ENCODE measurements around the gene NCKAP5. TPM values are rescaled to one million over a fixed set of nuclear protein-coding genes. Genes with fewer than 3 reads are reported as not detected.

Gene NCKAP5
- total RNA-seq, 5 donors from 2014 or later (not counting 1 experiment from before 2014, with no cell fraction given) = 0.06 TPM; not detected in 4

DNA sequence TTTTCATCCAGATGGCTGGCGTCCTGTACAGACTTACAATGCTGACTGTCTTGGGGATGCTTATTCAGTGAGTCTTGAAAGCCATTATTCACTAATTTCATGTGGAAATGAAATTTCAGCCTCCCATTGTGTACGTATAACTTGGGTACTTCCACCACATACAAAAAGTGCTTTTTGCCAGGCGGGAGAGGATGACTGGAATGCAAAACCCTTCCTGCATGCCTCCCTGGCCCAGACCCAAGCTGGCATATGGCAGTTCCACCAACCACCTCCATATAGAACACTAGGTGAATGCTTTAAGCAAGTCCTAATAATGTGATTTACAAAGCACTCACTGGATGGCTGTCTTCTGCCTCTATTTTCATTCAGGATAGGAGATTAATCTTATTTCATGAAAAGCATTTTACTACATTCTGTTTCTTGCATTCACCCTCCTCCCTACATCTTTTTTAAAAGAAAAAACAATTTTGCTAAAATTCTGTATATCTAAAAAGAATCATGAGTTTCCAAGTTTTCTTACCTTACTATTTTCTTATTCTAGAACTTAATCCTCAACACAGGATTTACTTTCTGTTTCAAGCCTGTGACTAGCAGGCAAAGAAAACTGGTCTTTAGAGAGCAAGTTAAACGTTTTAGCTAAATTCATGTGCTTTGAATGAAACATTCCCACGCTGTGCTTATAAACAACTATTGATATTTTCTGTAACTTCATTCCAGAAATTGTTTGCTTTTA, 327.6 kb downstream of the NCKAP5 start:
- H3K9me3 ChIP-seq = no peaks in the 10 kb centered on the region
- no peak for DNase-seq
- no peaks in the 10 kb centered on the region for H3K36me3 ChIP-seq (ENCODE audit: control insufficient read depth in 2 of 2, extremely low read depth in 1 of 2, insufficient read depth in 1 of 2, low read length in 1 of 2)
- Mint-ChIP-seq H3K27me3 (no peaks in the 10 kb centered on the region), H3K27ac (no peak overlapping the region), H3K36me3 (no peaks in the 10 kb centered on the region), H3K9me3 (no peaks in the 10 kb centered on the region), H3K4me1 (no peaks in the 10 kb centered on the region), H3K4me3 (no peak overlapping the region)
- CTCF ChIA-PET = no interaction called here
- POLR2A ChIA-PET = no interaction called here
- no peaks in the 10 kb centered on the region for H3K4me1 ChIP-seq (ENCODE audit: control insufficient read depth in 1 of 2, extremely low read depth in 1 of 2, insufficient read depth in 2 of 2, low read length in 2 of 2)
- ATAC-seq (replicated peaks in 1 of 4) = no peak
- no peak overlapping the region for H3K27ac ChIP-seq (ENCODE audit: low read length)
- no peaks in the 10 kb centered on the region for H3K27me3 ChIP-seq (replicated peaks in 1 of 2; ENCODE audit: control insufficient read depth in 2 of 2, extremely low read depth in 1 of 2, insufficient read depth in 2 of 2, low read length in 1 of 2)
- WGBS (ENCODE audit: insufficient coverage) = 100% methylated on average over 2 of the region's 5 CpGs
- no peak overlapping the region for H3K4me3 ChIP-seq (ENCODE audit: control insufficient read depth in 1 of 2, extremely low read depth in 1 of 2, low read length in 1 of 2)

DNA sequence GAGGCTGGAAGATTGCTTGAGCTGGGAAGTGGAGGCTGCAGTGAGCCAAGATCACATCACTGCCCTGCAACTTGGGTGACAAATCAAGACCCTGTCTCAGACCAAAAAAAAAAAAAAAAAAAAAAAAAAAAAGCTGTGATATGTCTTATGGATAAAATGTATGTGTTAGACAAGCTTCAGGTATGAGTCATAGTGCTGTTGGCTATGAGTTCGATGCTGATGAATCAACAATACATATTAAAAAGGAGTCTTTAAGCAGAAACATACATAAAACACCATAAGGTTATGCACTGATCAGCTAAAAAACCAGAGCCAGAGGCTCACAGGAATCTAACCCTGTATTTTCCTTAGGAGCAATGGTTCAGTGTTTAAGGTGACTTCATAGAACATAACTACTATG, 332.3 kb downstream of the NCKAP5 start:
- ATAC-seq (replicated peaks in 1 of 4) = no peak
- no CpG with 5 or more reads among the region's 1 CpG for WGBS (ENCODE audit: insufficient coverage)
- POLR2A ChIA-PET = no interaction called here
- Mint-ChIP-seq H3K4me3 (no peak overlapping the region), H3K27me3 (peaks cover 0 to 3% of the 10 kb centered on the region in 2 donors), H3K9me3 (no peaks in the 10 kb centered on the region), H3K4me1 (no peaks in the 10 kb centered on the region), H3K27ac (no peak overlapping the region), H3K36me3 (no peaks in the 10 kb centered on the region)
- H3K9me3 ChIP-seq = no peaks in the 10 kb centered on the region
- H3K36me3 ChIP-seq (ENCODE audit: control insufficient read depth in 2 of 2, extremely low read depth in 1 of 2, insufficient read depth in 1 of 2, low read length in 1 of 2) = no peaks in the 10 kb centered on the region
- CTCF ChIA-PET = interaction anchor here in 1 of 2 donors (0.6 kb wide), 1 partner anchor 403 kb away, joined by 7 read pairs; no protein-coding TSS in a partner anchor
- H3K27me3 ChIP-seq (replicated peaks in 1 of 2; ENCODE audit: control insufficient read depth in 2 of 2, extremely low read depth in 1 of 2, insufficient read depth in 2 of 2, low read length in 1 of 2) = no peaks in the 10 kb centered on the region
- no peak overlapping the region for H3K4me3 ChIP-seq (ENCODE audit: control insufficient read depth in 1 of 2, extremely low read depth in 1 of 2, low read length in 1 of 2)
- no peaks in the 10 kb centered on the region for H3K4me1 ChIP-seq (ENCODE audit: control insufficient read depth in 1 of 2, extremely low read depth in 1 of 2, insufficient read depth in 2 of 2, low read length in 2 of 2)
- no peak overlapping the region for H3K27ac ChIP-seq (ENCODE audit: low read length)
- no peak for DNase-seq

DNA sequence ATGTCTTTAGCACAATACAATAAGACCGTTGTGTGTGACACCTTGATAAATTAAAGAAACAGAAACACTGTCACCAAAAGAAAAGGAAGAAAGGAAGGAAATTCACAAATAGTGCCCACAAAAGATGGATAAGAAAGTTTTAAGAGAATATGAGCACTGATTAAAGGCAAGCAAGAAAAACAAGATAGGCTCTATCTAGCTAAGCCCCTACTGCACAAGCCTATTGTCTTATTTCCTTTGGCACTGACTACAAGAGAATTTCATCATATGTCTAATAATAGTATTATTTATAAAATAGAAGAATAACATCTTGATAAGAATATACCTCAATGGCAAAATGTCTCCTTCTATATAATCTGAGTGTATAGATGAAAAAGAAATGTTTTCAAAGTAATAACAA, 335.7 kb downstream of the NCKAP5 start:
- H3K27ac Mint-ChIP-seq = no peak overlapping the region
- no CpG with 5 or more reads among the region's 1 CpG for WGBS (ENCODE audit: insufficient coverage)
- H3K4me1 Mint-ChIP-seq = no peaks in the 10 kb centered on the region
- Histone ChIP-seq H3K4me3 (ENCODE audit: control insufficient read depth in 1 of 2, extremely low read depth in 1 of 2, low read length in 1 of 2) (no peak overlapping the region), H3K27me3 (replicated peaks in 1 of 2; ENCODE audit: control insufficient read depth in 2 of 2, extremely low read depth in 1 of 2, insufficient read depth in 2 of 2, low read length in 1 of 2) (no peaks in the 10 kb centered on the region), H3K27ac (ENCODE audit: low read length) (no peak overlapping the region), H3K9me3 (no peaks in the 10 kb centered on the region), H3K36me3 (ENCODE audit: control insufficient read depth in 2 of 2, extremely low read depth in 1 of 2, insufficient read depth in 1 of 2, low read length in 1 of 2) (no peaks in the 10 kb centered on the region), H3K4me1 (ENCODE audit: control insufficient read depth in 1 of 2, extremely low read depth in 1 of 2, insufficient read depth in 2 of 2, low read length in 2 of 2) (no peaks in the 10 kb centered on the region)
- POLR2A ChIA-PET = no interaction called here
- ATAC-seq (replicated peaks in 1 of 4) (no peak), DNase-seq (no peak)
- H3K27me3 Mint-ChIP-seq = peaks cover 0 to 3% of the 10 kb centered on the region in 2 donors
- peaks cover 0 to 8% (median 0%) of the 10 kb centered on the region in 3 donors for H3K9me3 Mint-ChIP-seq
- CTCF ChIA-PET = no interaction called here
- no peak overlapping the region for H3K4me3 Mint-ChIP-seq
- H3K36me3 Mint-ChIP-seq = no peaks in the 10 kb centered on the region

DNA sequence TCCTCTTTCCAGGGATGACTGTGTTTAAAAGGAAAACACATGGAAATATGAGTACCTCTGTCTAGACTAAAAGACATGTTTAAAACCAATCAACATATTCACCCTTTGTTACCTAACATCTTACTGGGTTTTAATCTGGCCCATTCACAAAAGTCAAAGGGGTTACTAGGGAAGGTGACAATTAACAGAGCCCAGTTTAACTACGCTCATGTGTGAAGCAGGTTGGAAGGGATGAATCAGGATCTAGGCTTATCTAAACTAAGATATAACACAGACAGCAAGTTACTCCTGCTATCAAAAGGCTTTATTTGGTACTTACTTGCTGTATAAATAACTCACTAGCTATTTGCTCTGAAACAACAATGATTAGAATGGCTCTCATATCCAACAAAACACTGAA, 337.0 kb downstream of the NCKAP5 start:
- H3K27me3 ChIP-seq (replicated peaks in 1 of 2; ENCODE audit: control insufficient read depth in 2 of 2, extremely low read depth in 1 of 2, insufficient read depth in 2 of 2, low read length in 1 of 2) = no peaks in the 10 kb centered on the region
- ChIA-PET POLR2A (no interaction called here), CTCF (no interaction called here)
- ATAC-seq (replicated peaks in 1 of 4) (no peak), DNase-seq (no peak)
- WGBS (ENCODE audit: insufficient coverage) = no CpG with 5 or more reads among the region's 1 CpG
- no peaks in the 10 kb centered on the region for H3K9me3 ChIP-seq
- no peak overlapping the region for H3K27ac ChIP-seq (ENCODE audit: low read length)
- H3K4me1 ChIP-seq (ENCODE audit: control insufficient read depth in 1 of 2, extremely low read depth in 1 of 2, insufficient read depth in 2 of 2, low read length in 2 of 2) = no peaks in the 10 kb centered on the region
- Mint-ChIP-seq H3K4me1 (no peaks in the 10 kb centered on the region), H3K4me3 (no peak overlapping the region), H3K36me3 (no peaks in the 10 kb centered on the region), H3K27ac (no peak overlapping the region), H3K9me3 (peaks cover 0 to 12% (median 0%) of the 10 kb centered on the region in 3 donors), H3K27me3 (peaks cover 0 to 3% of the 10 kb centered on the region in 2 donors)
- H3K4me3 ChIP-seq (ENCODE audit: control insufficient read depth in 1 of 2, extremely low read depth in 1 of 2, low read length in 1 of 2) = no peak overlapping the region
- no peaks in the 10 kb centered on the region for H3K36me3 ChIP-seq (ENCODE audit: control insufficient read depth in 2 of 2, extremely low read depth in 1 of 2, insufficient read depth in 1 of 2, low read length in 1 of 2)

DNA sequence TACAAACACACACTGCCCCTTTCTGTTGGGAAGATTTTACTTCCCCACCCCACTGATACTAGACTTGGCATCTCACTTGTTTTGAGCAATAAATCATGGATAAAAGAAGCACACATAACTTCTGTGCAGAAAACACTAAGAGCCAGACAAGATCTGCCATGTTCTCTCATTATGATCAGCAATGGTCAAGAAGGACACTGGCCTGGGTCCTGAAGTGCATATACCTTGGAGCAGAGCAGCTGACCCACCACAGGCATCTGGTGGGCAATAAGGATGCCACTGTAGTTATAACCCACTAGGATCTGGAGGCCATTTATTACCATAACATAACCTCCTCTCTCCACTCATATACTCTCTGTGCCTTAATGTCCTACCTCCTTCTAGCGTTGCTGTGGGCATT, 338.3 kb downstream of the NCKAP5 start:
- Mint-ChIP-seq H3K9me3 (peaks cover 0 to 12% (median 4%) of the 10 kb centered on the region in 3 donors), H3K27ac (no peak overlapping the region), H3K27me3 (peaks cover 0 to 3% of the 10 kb centered on the region in 2 donors), H3K4me3 (no peak overlapping the region), H3K36me3 (no peaks in the 10 kb centered on the region), H3K4me1 (no peaks in the 10 kb centered on the region)
- no peak overlapping the region for H3K27ac ChIP-seq (ENCODE audit: low read length)
- no peak for ATAC-seq (replicated peaks in 1 of 4)
- ChIA-PET POLR2A (no interaction called here), CTCF (no interaction called here)
- no peaks in the 10 kb centered on the region for H3K9me3 ChIP-seq
- DNase-seq = no peak
- H3K27me3 ChIP-seq (replicated peaks in 1 of 2; ENCODE audit: control insufficient read depth in 2 of 2, extremely low read depth in 1 of 2, insufficient read depth in 2 of 2, low read length in 1 of 2) = no peaks in the 10 kb centered on the region
- WGBS (ENCODE audit: insufficient coverage) = no CpG with 5 or more reads among the region's 1 CpG
- no peaks in the 10 kb centered on the region for H3K36me3 ChIP-seq (ENCODE audit: control insufficient read depth in 2 of 2, extremely low read depth in 1 of 2, insufficient read depth in 1 of 2, low read length in 1 of 2)
- H3K4me1 ChIP-seq (ENCODE audit: control insufficient read depth in 1 of 2, extremely low read depth in 1 of 2, insufficient read depth in 2 of 2, low read length in 2 of 2) = no peaks in the 10 kb centered on the region
- no peak overlapping the region for H3K4me3 ChIP-seq (ENCODE audit: control insufficient read depth in 1 of 2, extremely low read depth in 1 of 2, low read length in 1 of 2)

DNA sequence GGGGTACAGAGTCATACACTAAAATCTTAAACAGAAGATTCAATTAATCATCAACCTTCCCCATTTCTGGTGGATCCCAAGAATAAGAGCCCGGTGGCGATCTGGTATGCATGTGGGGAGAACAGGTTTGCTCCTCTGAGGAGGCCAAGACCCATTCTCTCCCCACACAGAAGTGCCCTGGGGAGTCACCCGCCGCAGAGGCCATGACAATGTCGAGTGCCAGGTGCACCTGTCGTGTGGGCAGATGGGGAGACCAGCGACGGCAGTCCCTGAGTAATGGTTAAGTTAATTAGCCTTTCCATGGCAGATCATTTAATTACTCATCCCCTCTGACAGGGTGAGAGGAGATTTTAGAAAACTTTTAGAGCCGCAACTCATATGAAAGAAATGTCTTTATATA, 345.0 kb downstream of the NCKAP5 start:
- DNase-seq = no peak
- H3K27ac ChIP-seq (ENCODE audit: low read length) = no peak overlapping the region
- ATAC-seq (replicated peaks in 1 of 4) = no peak
- WGBS (ENCODE audit: insufficient coverage) = no CpG with 5 or more reads among the region's 9 CpGs
- Mint-ChIP-seq H3K4me1 (no peaks in the 10 kb centered on the region), H3K9me3 (peaks cover 0 to 10% (median 7%) of the 10 kb centered on the region in 3 donors), H3K36me3 (no peaks in the 10 kb centered on the region), H3K27me3 (no peaks in the 10 kb centered on the region), H3K4me3 (no peak overlapping the region), H3K27ac (no peak overlapping the region)
- ChIA-PET CTCF (no interaction called here), POLR2A (no interaction called here)
- no peaks in the 10 kb centered on the region for H3K9me3 ChIP-seq
- no peaks in the 10 kb centered on the region for H3K27me3 ChIP-seq (replicated peaks in 1 of 2; ENCODE audit: control insufficient read depth in 2 of 2, extremely low read depth in 1 of 2, insufficient read depth in 2 of 2, low read length in 1 of 2)
- no peak overlapping the region for H3K4me3 ChIP-seq (ENCODE audit: control insufficient read depth in 1 of 2, extremely low read depth in 1 of 2, low read length in 1 of 2)
- H3K4me1 ChIP-seq (ENCODE audit: control insufficient read depth in 1 of 2, extremely low read depth in 1 of 2, insufficient read depth in 2 of 2, low read length in 2 of 2) = no peaks in the 10 kb centered on the region
- H3K36me3 ChIP-seq (ENCODE audit: control insufficient read depth in 2 of 2, extremely low read depth in 1 of 2, insufficient read depth in 1 of 2, low read length in 1 of 2) = no peaks in the 10 kb centered on the region

DNA sequence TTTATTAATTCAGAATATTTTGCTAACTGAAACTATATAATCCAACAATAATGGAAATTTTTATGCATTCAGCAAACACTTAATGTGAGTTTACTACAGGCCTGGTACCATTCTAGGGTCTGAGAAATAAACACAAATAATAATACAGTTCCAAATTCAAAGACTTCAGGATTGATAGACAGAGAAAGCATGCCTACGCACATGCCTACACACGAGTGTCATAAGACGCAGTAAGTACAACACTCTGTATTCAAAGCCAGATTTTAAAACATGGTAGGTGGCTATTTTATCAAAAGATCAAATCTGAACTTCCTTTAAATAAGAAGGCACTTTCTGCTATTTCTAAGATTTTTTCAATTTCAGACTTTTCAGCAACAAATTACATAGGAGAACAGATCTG, 346.9 kb downstream of the NCKAP5 start:
- no peaks in the 10 kb centered on the region for H3K36me3 ChIP-seq (ENCODE audit: control insufficient read depth in 2 of 2, extremely low read depth in 1 of 2, insufficient read depth in 1 of 2, low read length in 1 of 2)
- 100% methylated on average over 1 of the region's 3 CpGs for WGBS (ENCODE audit: insufficient coverage)
- H3K27ac Mint-ChIP-seq = no peak overlapping the region
- H3K27ac ChIP-seq (ENCODE audit: low read length) = no peak overlapping the region
- ChIA-PET POLR2A (no interaction called here), CTCF (no interaction called here)
- no peaks in the 10 kb centered on the region for H3K4me1 ChIP-seq (ENCODE audit: control insufficient read depth in 1 of 2, extremely low read depth in 1 of 2, insufficient read depth in 2 of 2, low read length in 2 of 2)
- H3K9me3 ChIP-seq = no peaks in the 10 kb centered on the region
- no peaks in the 10 kb centered on the region for H3K4me1 Mint-ChIP-seq
- no peak overlapping the region for H3K4me3 Mint-ChIP-seq
- H3K27me3 Mint-ChIP-seq = no peaks in the 10 kb centered on the region
- no peak overlapping the region for H3K4me3 ChIP-seq (ENCODE audit: control insufficient read depth in 1 of 2, extremely low read depth in 1 of 2, low read length in 1 of 2)
- H3K27me3 ChIP-seq (replicated peaks in 1 of 2; ENCODE audit: control insufficient read depth in 2 of 2, extremely low read depth in 1 of 2, insufficient read depth in 2 of 2, low read length in 1 of 2) = no peaks in the 10 kb centered on the region
- no peaks in the 10 kb centered on the region for H3K36me3 Mint-ChIP-seq
- DNase-seq (no peak), ATAC-seq (replicated peaks in 1 of 4) (no peak)
- peaks cover 2 to 7% (median 4%) of the 10 kb centered on the region in 3 donors for H3K9me3 Mint-ChIP-seq

All from T-cell (primary cell).